HS-27A (cell line): ENCODE measurements around the gene GRWD1.

Source experiments
- DNase-seq: peaks from one replicate; pipeline ENCODE4 v3.0.0-alpha.2; 2012; ENCODE audit warnings: low read depth, missing footprints

GRWD1 gene

GRCh38 chr19:48497728-48498594 is 52.2 kb downstream of the GRWD1 start:
- no peak for DNase-seq

- no peak for DNase-seq
Measured at GRCh38 chr19:48498595-48499311, 53.0 kb downstream of the GRWD1 start.

- DNase-seq = no peak
Measured at GRCh38 chr19:48499316-48500090, 53.7 kb downstream of the GRWD1 start.

- DNase-seq = no peak
Measured at GRCh38 chr19:48500830-48501493, 55.2 kb downstream of the GRWD1 start.

GRCh38 chr19:48501494-48502349 is 55.9 kb downstream of the GRWD1 start:
- no peak for DNase-seq

- no peak for DNase-seq
Measured at GRCh38 chr19:48502350-48503018, 56.7 kb downstream of the GRWD1 start.

- DNase-seq = no peak
Measured at GRCh38 chr19:48506138-48506733, 60.5 kb downstream of the GRWD1 start.
